GM12873 (cell line): ENCODE data around the gene NTN3.
A peak's percentile ranks its signal among the peaks of the same experiment; 100 is the strongest.

ENCODE experiments used
- CTCF ChIP-seq: IDR thresholded peaks from 2 replicates; pipeline ENCODE4 v1.5.1; 2012; ENCODE audit warnings: low read depth, mild to moderate bottlenecking, moderate library complexity, low read length, control low read depth; ENCODE audit not compliant: insufficient read depth; ENCODE audit errors: missing control alignments

Gene NTN3

GRCh38 chr16:2512735-2513404 is 41.8 kb downstream of the NTN3 start:
- peak; percentile 18 for TF ChIP-seq CTCF

DNA sequence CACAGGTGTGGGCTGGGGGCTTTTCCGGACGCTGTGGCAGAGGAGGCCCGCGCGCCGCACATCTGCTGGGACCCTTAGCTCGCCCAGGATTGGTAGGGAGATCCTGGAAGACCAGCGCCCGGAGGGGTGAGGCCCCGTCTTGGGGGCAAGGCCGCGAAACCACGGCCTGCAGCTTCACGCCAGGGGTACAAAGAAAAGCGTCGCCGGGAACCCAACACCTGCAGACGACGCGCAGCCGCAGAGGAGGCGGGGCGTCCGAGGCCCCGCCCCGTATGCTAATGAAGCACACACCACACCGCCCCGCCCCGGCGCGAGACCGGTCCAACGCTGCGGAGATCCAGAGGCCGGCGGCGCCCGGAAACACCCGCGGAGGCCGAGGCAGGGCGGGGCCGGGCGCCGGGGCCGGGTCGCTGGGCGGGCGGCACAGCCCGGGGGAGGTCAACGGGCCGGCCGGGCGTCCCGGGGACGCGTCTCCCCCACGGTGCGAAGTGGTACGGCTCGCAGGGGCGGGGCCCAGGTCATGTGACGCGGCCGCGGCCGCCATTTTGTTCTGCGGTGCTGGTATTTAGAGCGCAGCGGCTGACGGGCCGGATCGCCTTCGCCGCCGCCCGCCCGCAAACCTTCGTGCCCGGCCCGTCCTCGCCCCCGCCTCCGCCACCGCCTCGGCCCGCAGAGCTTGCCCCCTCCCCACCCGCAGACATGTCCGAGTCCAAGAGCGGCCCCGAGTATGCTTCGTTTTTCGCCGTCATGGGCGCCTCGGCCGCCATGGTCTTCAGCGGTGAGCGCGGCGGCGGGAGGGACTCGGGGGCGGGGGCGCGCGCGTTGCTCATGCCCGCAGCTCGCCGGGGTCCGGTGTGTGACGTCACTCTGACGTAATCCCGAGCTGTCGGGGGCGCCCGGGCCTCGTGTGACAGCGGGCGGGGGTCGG is 42.6 kb downstream of the NTN3 start, which contains the start of gene ATP6V0C:
Gene ATP6V0C (plus strand): TSS at position 548 of the 928 bp plus-strand sequence. CDS start 152 bp downstream, at position 700.
- TF ChIP-seq CTCF = no peak

GRCh38 chr16:2514333-2515179 is 43.5 kb downstream of the NTN3 start:
- no peak for TF ChIP-seq CTCF

DNA sequence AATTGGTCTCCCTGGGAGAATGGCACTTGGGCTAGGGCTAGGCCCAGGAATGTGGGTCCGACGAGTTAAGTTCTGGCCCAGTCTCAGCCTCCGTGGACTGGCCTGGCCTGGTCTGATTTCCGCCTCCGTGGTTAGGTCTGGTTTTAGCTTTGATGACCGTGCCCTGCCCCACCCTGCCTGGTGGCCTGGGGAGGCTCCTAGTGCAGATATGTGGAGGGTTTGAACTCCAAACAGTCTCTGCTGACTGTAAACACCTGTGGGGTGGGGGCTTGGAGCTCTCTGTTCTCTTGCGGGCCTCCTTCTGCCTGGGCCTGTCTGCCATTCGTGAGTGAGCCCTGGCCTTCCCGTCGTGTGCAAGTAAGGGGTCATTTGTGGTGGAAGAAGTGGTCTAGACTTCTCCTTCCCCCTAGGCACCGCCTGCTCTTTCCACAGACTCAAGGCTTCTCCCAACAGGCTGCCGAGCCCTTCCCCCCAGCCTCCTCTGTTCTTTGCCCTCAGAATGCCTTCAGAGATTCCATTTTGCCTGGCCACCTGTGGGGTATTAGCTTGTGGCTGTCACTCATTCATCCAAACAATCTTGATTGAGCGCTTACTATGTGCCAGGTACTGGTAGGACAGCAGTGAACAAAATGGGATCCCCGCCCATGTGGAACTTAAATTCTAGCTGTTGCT is 44.2 kb downstream of the NTN3 start:
- TF ChIP-seq CTCF = no peak

DNA sequence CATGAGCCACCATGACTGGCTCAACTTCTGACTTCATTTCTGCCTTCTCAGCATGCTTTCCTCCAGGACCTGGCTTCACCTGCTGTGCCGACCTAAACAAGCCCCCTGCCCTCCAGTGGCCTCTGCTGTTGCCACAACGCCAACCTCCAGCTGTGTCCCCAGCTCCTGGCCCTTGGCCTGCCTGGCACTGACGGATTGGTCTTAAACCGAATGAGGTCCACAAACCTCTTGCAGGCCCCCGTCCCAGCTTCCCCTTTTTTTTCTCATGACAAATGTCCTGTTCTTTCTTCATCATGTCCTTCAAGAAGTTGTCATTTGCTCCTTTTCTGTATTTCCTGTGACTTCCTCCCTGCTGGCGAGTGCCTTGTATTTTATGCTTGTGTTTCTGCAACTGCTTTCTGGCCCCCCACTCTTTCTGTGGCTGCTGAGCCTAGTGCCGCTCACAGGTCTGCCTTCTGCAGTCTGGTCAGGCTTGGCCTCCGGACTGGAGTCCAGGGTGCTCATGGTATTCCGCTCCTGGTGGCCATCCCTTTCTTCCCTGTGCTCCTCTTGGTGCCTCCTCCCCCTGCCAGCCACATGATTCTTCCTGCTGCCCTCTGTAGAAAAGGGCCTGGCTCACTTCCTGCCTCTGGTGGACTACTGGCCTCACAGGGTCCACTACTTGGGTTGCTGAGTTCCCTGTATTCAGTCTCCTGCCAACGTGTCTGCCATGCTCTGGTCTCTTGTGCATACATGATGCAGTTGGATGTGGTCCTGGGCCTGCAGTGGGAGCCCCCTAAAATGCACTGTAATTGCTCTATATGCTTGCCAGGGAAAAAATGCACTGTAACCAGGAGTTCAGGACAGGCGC is 45.5 kb downstream of the NTN3 start:
- TF ChIP-seq CTCF = no peak

DNA sequence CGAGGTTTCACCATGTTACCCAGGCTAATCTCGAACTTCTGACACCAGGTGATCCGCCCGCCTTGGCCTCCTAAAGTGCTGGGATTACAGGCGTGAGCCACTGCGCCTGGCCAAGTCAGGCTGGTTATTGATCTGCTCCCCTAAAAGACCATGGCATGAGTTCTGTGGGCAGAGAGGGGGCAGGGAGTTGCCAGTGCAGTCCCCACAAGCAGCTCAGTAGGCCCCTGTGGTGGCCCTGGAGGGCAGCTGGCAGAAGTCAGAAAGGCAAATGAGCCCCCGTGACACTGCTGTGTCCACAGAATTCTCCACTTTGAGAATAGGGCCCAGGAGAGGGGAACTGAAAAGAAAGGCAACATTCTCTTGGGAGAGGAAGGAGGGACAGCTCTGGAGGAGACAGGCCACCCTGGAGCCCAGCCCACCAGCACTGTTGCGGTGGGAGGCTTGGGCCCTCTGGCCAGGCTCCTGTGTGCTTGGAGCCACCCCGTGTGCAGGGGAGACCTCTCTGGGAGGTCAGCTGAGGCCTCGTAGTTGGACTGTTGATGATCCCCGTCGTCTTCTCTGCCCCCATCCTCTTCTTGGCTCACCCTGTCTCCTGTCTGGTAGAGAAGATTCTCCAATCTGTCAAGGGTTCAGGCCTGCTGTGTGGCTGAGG is 47.0 kb downstream of the NTN3 start:
- no peak for TF ChIP-seq CTCF
